PC-9 (cell line): ENCODE measurements around the gene MAPKAP1. TPM values are rescaled to one million over a fixed set of nuclear protein-coding genes. Genes with fewer than 3 reads are reported as not detected.

Experiments used
- BruUV-seq: library from RNA; stranded (reverse); fragments of 400-500 nt; replicated peaks from 2 replicates; lab custom pipeline; 2021; lab: Mats Ljungman, UMichigan
- CTCF ChIA-PET: fragments of 300-600 bp; sonication (Branson Sonifier 250); formaldehyde crosslinking; loops from one replicate; lab custom pipeline; 2022; ENCODE audit warnings: antibody characterized with exemption; lab: Charles Lee
- POLR2A ChIA-PET: fragments of 300-600 bp; sonication (Branson Sonifier 250); formaldehyde crosslinking; loops from one replicate; lab custom pipeline; 2022; ENCODE audit warnings: antibody characterized with exemption; ENCODE audit not compliant: unreplicated experiment; lab: Charles Lee
- DNase-seq, 2 experiments: peaks; one replicate each; pipeline versions ENCODE4 v3.0.0 to v3.0.0-alpha.2; 2015 to 2022; ENCODE audit warnings: mixed read lengths in 1 of 2
- H2AFZ ChIP-seq: fragments of 200-600 bp; sonication (generic); 2 replicates; pipeline ENCODE4 v1.8.1; 2017; ENCODE audit warnings: antibody characterized with exemption
- H3F3A ChIP-seq: fragments of 200-600 bp; sonication (generic); 2 replicates; pipeline ENCODE4 v1.8.1; 2017; ENCODE audit warnings: antibody characterized with exemption, mild to moderate bottlenecking, low read depth; ENCODE audit not compliant: insufficient read depth
- H3K27ac ChIP-seq: fragments of 200-600 bp; sonication (generic); 2 replicates; pipeline ENCODE4 v1.6.1; 2016; ENCODE audit warnings: mixed run types
- H3K27me3 ChIP-seq: fragments of 200-600 bp; sonication (generic); 2 replicates; pipeline ENCODE4 v1.6.1; 2016; ENCODE audit warnings: low read depth, mixed run types; ENCODE audit not compliant: insufficient read depth
- H3K36me3 ChIP-seq: fragments of 200-600 bp; sonication (generic); 2 replicates; pipeline ENCODE4 v1.6.1; 2016; ENCODE audit warnings: low read depth, mixed run types
- H3K4me1 ChIP-seq: fragments of 200-600 bp; sonication (generic); replicated peaks from 2 replicates; pipeline ENCODE4 v1.6.1; 2016; ENCODE audit warnings: mixed run types; ENCODE audit not compliant: insufficient read depth
- H3K4me2 ChIP-seq: fragments of 200-600 bp; sonication (generic); 2 replicates; pipeline ENCODE4 v1.6.1; 2017; ENCODE audit warnings: mixed run types
- H3K4me3 ChIP-seq: fragments of 200-600 bp; sonication (generic); 2 replicates; pipeline ENCODE4 v1.6.1; 2016; ENCODE audit warnings: mixed run types
- H3K79me2 ChIP-seq: fragments of 200-600 bp; sonication (generic); 2 replicates; pipeline ENCODE4 v1.6.1; 2017; ENCODE audit warnings: low read depth, mixed run types
- H3K9me2 ChIP-seq: fragments of 200-600 bp; sonication (generic); 2 replicates; pipeline ENCODE4 v1.8.1; 2017; ENCODE audit warnings: mild to moderate bottlenecking; ENCODE audit not compliant: insufficient read depth
- H3K9me3 ChIP-seq: fragments of 200-600 bp; sonication (generic); 2 replicates; pipeline ENCODE4 v1.8.1; 2016; ENCODE audit warnings: low read depth; ENCODE audit not compliant: insufficient read depth
- H4K20me1 ChIP-seq: fragments of 200-600 bp; sonication (generic); 2 replicates; pipeline ENCODE4 v1.8.1; 2017; ENCODE audit not compliant: insufficient read depth
- CTCF ChIP-seq: fragments of 200-600 bp; sonication (generic); conservative IDR thresholded peaks from 2 replicates; pipeline ENCODE4 v1.6.1; 2017; ENCODE audit warnings: mixed run types, antibody characterized with exemption, mild to moderate bottlenecking, moderate library complexity
- EZH2 ChIP-seq: fragments of 200-600 bp; sonication (generic); IDR thresholded peaks from 2 replicates; pipeline ENCODE4 v1.8.0; 2017; ENCODE audit warnings: antibody characterized with exemption, low read depth
- intact Hi-C: fragments of 100-400 bp; cut with micrococcal nuclease; formaldehyde crosslinking; loops from one replicate; pipeline ENCODE4 v1.10.0; 2022; ENCODE audit not compliant: unreplicated experiment
- total RNA-seq: library from RNA; stranded (reverse); gene quantifications from 2 replicates; pipeline ENCODE4 v1.2.3, GENCODE V29; 2021

The MAPKAP1 gene
- total RNA-seq, 1 experiment from 2014 or later, result 115 TPM

- H4K20me1 ChIP-seq, result no peaks in the 10 kb centered on the region
- H3K4me1 ChIP-seq, result peaks cover 79% of the 10 kb centered on the region
- no TSS peak for BruUV-seq
- H2AFZ ChIP-seq, result no peak overlapping the region
- H3K9me2 ChIP-seq, result no peaks in the 10 kb centered on the region
- H3K36me3 ChIP-seq, result peaks cover 7% of the 10 kb centered on the region; the same call in 1 of the 2 replicates
- peak overlapping the region; percentile 94 for H3K27ac ChIP-seq
- no peaks in the 10 kb centered on the region for H3K9me3 ChIP-seq
- intact Hi-C loops, result loop anchor here (10.0 kb wide), 1 partner anchor 92 kb away; no protein-coding TSS in a partner anchor
- H3K79me2 ChIP-seq, result peaks cover 22% of the 10 kb centered on the region
- no peaks in the 10 kb centered on the region for H3K27me3 ChIP-seq
- no peak for TF ChIP-seq EZH2
- no peak for TF ChIP-seq CTCF
- peak overlapping the region; percentile 75 for H3K4me2 ChIP-seq
- CTCF ChIA-PET, result interaction anchor here (0.6 to 1.7 kb wide), 2 partner anchors 15 to 22 kb away, joined by 3 read pairs; no protein-coding TSS in a partner anchor
- H3K4me3 ChIP-seq, result no peak overlapping the region
- H3F3A ChIP-seq, result peaks cover 43% of the 10 kb centered on the region
- POLR2A ChIA-PET, result interaction anchor here (0.6 to 0.7 kb wide), 2 partner anchors 17 to 88 kb away, joined by 5 read pairs; no protein-coding TSS in a partner anchor
- DNase-seq, result peak in 1 of 2 experiments; percentile 50
These were observed 170.2 kb downstream of the MAPKAP1 start for GRCh38 chr9:125536776-125537175.

- DNase-seq, result peak; percentile 76 to 86
- Histone ChIP-seq H3K27me3 (no peaks in the 10 kb centered on the region), H3K9me2 (no peaks in the 10 kb centered on the region), H2AFZ (no peak overlapping the region), H3K9me3 (no peaks in the 10 kb centered on the region), H3K4me1 (peaks cover 75% of the 10 kb centered on the region), H3K79me2 (peaks cover 22% of the 10 kb centered on the region), H4K20me1 (no peaks in the 10 kb centered on the region), H3K4me3 (no peak overlapping the region), H3K36me3 (peaks cover 4% of the 10 kb centered on the region; the same call in 1 of the 2 replicates), H3K4me2 (peak overlapping the region; percentile 75), H3K27ac (peak overlapping the region; percentile 94), H3F3A (peaks cover 43% of the 10 kb centered on the region)
- ChIA-PET POLR2A (interaction anchor here (0.6 to 0.7 kb wide), 2 partner anchors 18 to 88 kb away, joined by 5 read pairs; no protein-coding TSS in a partner anchor), CTCF (interaction anchor here (0.6 to 1.7 kb wide), 2 partner anchors 14 to 22 kb away, joined by 3 read pairs; no protein-coding TSS in a partner anchor)
- TF ChIP-seq EZH2 (no peak), CTCF (no peak)
- intact Hi-C loops, result loop anchor here (10.0 kb wide), 1 partner anchor 91 kb away; no protein-coding TSS in a partner anchor
- BruUV-seq, result no TSS peak
These were observed 170.7 kb downstream of the MAPKAP1 start for GRCh38 chr9:125536167-125536772.

GRCh38 chr9:125534971-125535701, 171.9 kb downstream of the MAPKAP1 start:
- H2AFZ ChIP-seq, result no peak overlapping the region
- H3K27ac ChIP-seq, result peak overlapping the region; percentile 94
- H3K79me2 ChIP-seq, result peaks cover 22% of the 10 kb centered on the region
- peaks cover 63% of the 10 kb centered on the region for H3K4me1 ChIP-seq
- BruUV-seq, result no TSS peak
- ChIA-PET CTCF (no interaction called here), POLR2A (interaction anchor here (0.8 kb wide), 1 partner anchor 13 kb away, joined by 3 read pairs; no protein-coding TSS in a partner anchor)
- no peak overlapping the region for H3K4me3 ChIP-seq
- no peaks in the 10 kb centered on the region for H3K27me3 ChIP-seq
- H3K4me2 ChIP-seq, result peak overlapping the region; percentile 75
- no peak for DNase-seq
- no peaks in the 10 kb centered on the region for H3K36me3 ChIP-seq
- intact Hi-C loops, result loop anchor here (10.0 kb wide), 1 partner anchor 90 kb away; no protein-coding TSS in a partner anchor
- H3F3A ChIP-seq, result peaks cover 37% of the 10 kb centered on the region
- TF ChIP-seq EZH2, result no peak
- no peak for TF ChIP-seq CTCF
- no peaks in the 10 kb centered on the region for H3K9me2 ChIP-seq
- H3K9me3 ChIP-seq, result no peaks in the 10 kb centered on the region
- no peaks in the 10 kb centered on the region for H4K20me1 ChIP-seq
